HepG2 (cell line): Measurements from ENCODE around the gene CACNA1G. TPM values are rescaled to one million over a fixed set of nuclear protein-coding genes. Genes with fewer than 3 reads are reported as not detected.
A peak's percentile ranks its signal among the peaks of the same experiment; 100 is the strongest.

Experiments
- ATAC-seq: fragments of 200-7000 bp; cut with Tn5 transposase; 3 replicates; pipeline ENCODE4 v1.9.1; 2020; ENCODE audit warnings: mild to moderate bottlenecking, moderate library complexity
- BruUV-seq: library from RNA; stranded (reverse); fragments of 400-500 nt; replicated peaks from 2 replicates; lab custom pipeline; 2021; lab: Mats Ljungman, UMichigan
- CTCF ChIA-PET: fragments of 300-600 bp; formaldehyde crosslinking; extraction: SDS; loops from one replicate; lab custom pipeline; 2021; ENCODE audit warnings: low total read pairs, inconsistent platforms, low intra/inter-chr PET ratio; lab: Yijun Ruan, JAX
- POLR2A ChIA-PET: fragments of 350-600 bp; sonication (Branson Sonifier 250); formaldehyde crosslinking; loops from one replicate; lab custom pipeline; 2020; ENCODE audit warnings: antibody characterized with exemption, inconsistent platforms; lab: Yijun Ruan, JAX
- DNase-seq: peaks from one replicate; pipeline ENCODE4 v3.0.0-alpha.2; 2015; ENCODE audit warnings: low spot score
- FAIRE-seq: peaks from 3 replicates; lab custom pipeline; 2011; peaks lifted over from hg19 to GRCh38; lab: Jason Lieb, UNC
- H2AFZ ChIP-seq: one replicate; pipeline ENCODE4 v1.6.1; 2011; ENCODE audit warnings: low read length, inconsistent platforms
- H3K27ac ChIP-seq: fragments of 300-600 bp; 3 replicates; pipeline ENCODE4 v1.8.0; 2011; ENCODE audit warnings: mixed run types, mild to moderate bottlenecking, mixed read lengths, low read length, inconsistent platforms; ENCODE audit not compliant: insufficient read depth; ENCODE audit errors: extremely low read length
- H3K27me3 ChIP-seq, 2 experiments: fragments of 200-600 bp in 1 of 2; 2 replicates in 1 of 2; 3 replicates in 1 of 2; pipeline versions ENCODE4 v1.6.0 to v1.8.0; 2011; ENCODE audit warnings: low read length in 2 of 2, mild to moderate bottlenecking in 2 of 2, moderate library complexity in 2 of 2, inconsistent platforms in 1 of 2; ENCODE audit not compliant: insufficient read depth in 2 of 2, control insufficient read depth in 1 of 2
- H3K36me3 ChIP-seq, 2 experiments: fragments of 200-600 bp in 1 of 2; replicated peaks in 1 of 2; 2 replicates in 1 of 2; 3 replicates in 1 of 2; pipeline versions ENCODE4 v1.5.1 to v1.8.0; 2011; ENCODE audit warnings: low read length in 2 of 2, inconsistent platforms in 1 of 2; ENCODE audit not compliant: insufficient read depth in 2 of 2, control insufficient read depth in 1 of 2
- H3K4me1 ChIP-seq: 2 replicates; pipeline ENCODE4 v1.5.1; 2012; ENCODE audit warnings: low read length, inconsistent platforms; ENCODE audit not compliant: insufficient read depth
- H3K4me2 ChIP-seq: 2 replicates; pipeline ENCODE4 v1.6.0; 2011; ENCODE audit warnings: low read depth, low read length, inconsistent platforms
- H3K4me3 ChIP-seq, 3 experiments: fragments of 200-600 bp in 1 of 3; sonication (generic), shearing (Covaris generic) in 1 of 3; replicated peaks in 1 of 3; 2 replicates each; pipeline ENCODE4 v1.5.1; 2011 to 2016; ENCODE audit warnings: low read length in 3 of 3, inconsistent platforms in 2 of 3, low read depth in 2 of 3, mild to moderate bottlenecking in 2 of 3, control low read depth in 1 of 3, mixed read lengths in 1 of 3; ENCODE audit not compliant: insufficient read depth in 1 of 3
- H3K79me2 ChIP-seq: one replicate; pipeline ENCODE4 v1.6.1; 2011; ENCODE audit warnings: low read length, inconsistent platforms; ENCODE audit not compliant: insufficient read depth
- H3K9ac ChIP-seq: 2 replicates; pipeline ENCODE4 v1.6.0; 2011; ENCODE audit warnings: mild to moderate bottlenecking, low read depth, low read length, inconsistent platforms; ENCODE audit not compliant: insufficient read depth
- H3K9me3 ChIP-seq: 2 replicates; pipeline ENCODE4 v1.5.1; 2012; ENCODE audit warnings: mild to moderate bottlenecking, low read length
- H4K20me1 ChIP-seq: 2 replicates; pipeline ENCODE4 v1.6.0; 2011; ENCODE audit warnings: inconsistent platforms, mild to moderate bottlenecking, low read length, moderate library complexity; ENCODE audit not compliant: insufficient read depth
- SIN3B ChIP-seq: fragments of 150-350 bp; IDR thresholded peaks from 2 replicates; pipeline ENCODE4 v1.6.1; 2014; ENCODE audit warnings: low read length
- ZFYVE20 ChIP-seq: sonication (generic); formaldehyde crosslinking; IDR thresholded peaks from 2 replicates; pipeline ENCODE4 v1.8.0; 2023; ENCODE audit warnings: low read depth, mild to moderate bottlenecking, moderate library complexity, missing genetic modification reagents, borderline replicate concordance
- WGBS: methylation state at CpG from one replicate; pipeline ENCODE4 v1.1.6; 2017; ENCODE audit warnings: low lambda C conversion rate; 5-methylcytosine and 5-hydroxymethylcytosine counted together
- in situ Hi-C: cut with HindIII; loops from 2 replicates; pipeline ENCODE4 v1.10.0; 2017; ENCODE audit warnings: low pct_unique_long_range_greater_than_20kb; ENCODE audit not compliant: extremely low pct_ligation_motif_present
- intact Hi-C: fragments of 100-400 bp; cut with micrococcal nuclease; formaldehyde crosslinking; loops from one replicate; pipeline ENCODE4 v1.10.0; 2022; ENCODE audit not compliant: unreplicated experiment
- polyA plus RNA-seq, 8 experiments: library from polyadenylated mRNA; depleted of rRNA in 3 of 8; stranded (reverse) in 7 of 8; unstranded in 1 of 8; fragments of >200 nt; fragmentation: Illumina TruSeq in 4 of 8; extraction: Trizol in 4 of 8; gene quantifications; 2 replicates each; pipeline versions ENCODE4 v1.2.1 to v1.2.3, GENCODE V29; 2011 to 2016; ENCODE audit warnings: low read depth in 4 of 8, missing spikeins in 1 of 8, mixed read lengths in 1 of 8; ENCODE audit not compliant: insufficient read depth in 1 of 8
- total RNA-seq, 5 experiments: library from RNA; depleted of rRNA; stranded (reverse); fragments of >200 nt; fragmentation: Illumina TruSeq; extraction: Trizol; gene quantifications; 2 replicates each; pipeline ENCODE4 v1.2.3, GENCODE V29; 2016; ENCODE audit warnings: low read depth in 1 of 5
- TF ChIP-seq, protein P1 (sequence below): sonication (generic); formaldehyde crosslinking; IDR thresholded peaks from 2 replicates; pipeline ENCODE4 v1.8.0; 2022; ENCODE audit warnings: missing genetic modification reagents, mild to moderate bottlenecking, moderate library complexity, borderline replicate concordance
- TF ChIP-seq, protein P2 (sequence below): fragments of 450-650 bp; IDR thresholded peaks from 2 replicates; pipeline ENCODE4 v1.6.1; 2016
- TF ChIP-seq, protein P3 (sequence below): IDR thresholded peaks from 2 replicates; pipeline ENCODE4 v1.6.1; 2016; ENCODE audit warnings: missing compliant biosample characterization, missing genetic modification reagents, borderline replicate concordance
- TF ChIP-seq, protein P4 (sequence below): sonication (generic); formaldehyde crosslinking; IDR thresholded peaks from 2 replicates; pipeline ENCODE4 v1.4.0; 2020; ENCODE audit warnings: mild to moderate bottlenecking, missing genetic modification reagents
- TF ChIP-seq, protein P5 (sequence below): sonication (generic); formaldehyde crosslinking; IDR thresholded peaks from 2 replicates; pipeline ENCODE4 v1.5.1; 2020; ENCODE audit warnings: mild to moderate bottlenecking, missing genetic modification reagents, moderate library complexity
- TF ChIP-seq, protein P6 (sequence below): sonication (generic); formaldehyde crosslinking; conservative IDR thresholded peaks from 2 replicates; pipeline ENCODE4 v1.4.0; 2020; ENCODE audit warnings: missing genetic modification reagents

CACNA1G gene
- total and polyA plus RNA-seq, 2 of the 13 experiments (the other 11 are each of a cell fraction or from before 2014, with no cell fraction given), result 0.02 TPM; not detected in 1

DNA sequence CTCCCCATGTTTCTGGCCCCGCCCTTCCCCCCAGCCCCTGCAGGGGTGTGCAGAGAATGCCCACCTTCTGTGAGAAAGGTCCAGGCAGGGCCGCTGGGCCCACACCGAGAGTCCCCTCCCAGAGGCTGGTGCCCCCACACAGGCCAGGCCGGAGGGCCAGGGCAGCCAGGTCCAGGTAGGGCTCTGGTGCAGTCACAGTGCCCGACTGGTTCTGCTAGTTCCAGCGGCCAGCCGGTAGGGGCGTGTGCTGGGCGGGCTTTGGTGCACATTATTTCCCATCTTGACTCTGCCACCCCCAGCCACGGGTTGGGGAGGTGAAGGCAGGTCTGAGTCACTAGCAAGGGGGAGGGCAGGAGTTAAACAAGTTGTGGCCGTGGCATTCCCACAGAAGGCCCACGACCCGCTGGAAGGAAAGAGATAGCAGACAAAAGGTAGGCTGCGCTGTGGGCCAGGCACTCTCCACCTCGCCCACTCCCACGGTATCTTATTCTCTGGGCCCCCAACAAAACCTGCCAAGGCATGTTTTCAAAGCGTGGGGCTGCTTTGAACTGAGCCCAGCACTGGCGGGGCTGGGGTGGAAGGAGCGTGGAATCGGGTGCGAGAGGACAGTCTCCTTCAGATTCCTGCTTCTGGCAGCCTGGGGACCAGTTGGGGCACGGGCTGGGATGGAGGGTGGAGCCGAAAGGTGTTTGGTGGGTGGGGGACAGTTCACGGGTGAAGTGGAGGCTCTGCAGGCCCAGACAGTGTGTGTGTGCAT, 26.1 kb upstream of the CACNA1G start:
- in situ Hi-C loops (no loop called here), intact Hi-C loops (no loop called here)
- ChIA-PET CTCF (no interaction called here), POLR2A (interaction anchor here (3.1 to 3.8 kb wide), 2 partner anchors 8 to 16 kb away, joined by 14 to 40 read pairs; no protein-coding TSS in a partner anchor)
- no peaks in the 10 kb centered on the region for H3K9me3 ChIP-seq
- no peaks in the 10 kb centered on the region for H3K79me2 ChIP-seq
- no peaks in the 10 kb centered on the region for H3K36me3 ChIP-seq
- no peak overlapping the region; a peak in 1 of 6 replicates for H3K4me3 ChIP-seq
- ATAC-seq (peak; percentile 68), FAIRE-seq (peak; percentile 40), DNase-seq (no peak)
- no peak overlapping the region; the same call in 1 of the 2 replicates for H3K4me2 ChIP-seq
- no peak overlapping the region for H3K27ac ChIP-seq
- H4K20me1 ChIP-seq, result no peaks in the 10 kb centered on the region
- no TSS peak for BruUV-seq
- H3K27me3 ChIP-seq, result peaks cover 5 to 33% of the 10 kb centered on the region in 2 experiments; a peak in 4 of 5 replicates
- no peak overlapping the region for H2AFZ ChIP-seq
- peaks cover 72% of the 10 kb centered on the region for H3K4me1 ChIP-seq
- 67% methylated on average over 18 of the region's 24 CpGs for WGBS
- no peak overlapping the region for H3K9ac ChIP-seq
- TF ChIP-seq ZFYVE20 (no peak), SIN3B (no peak)
- TF ChIP-seq, protein P1, sequence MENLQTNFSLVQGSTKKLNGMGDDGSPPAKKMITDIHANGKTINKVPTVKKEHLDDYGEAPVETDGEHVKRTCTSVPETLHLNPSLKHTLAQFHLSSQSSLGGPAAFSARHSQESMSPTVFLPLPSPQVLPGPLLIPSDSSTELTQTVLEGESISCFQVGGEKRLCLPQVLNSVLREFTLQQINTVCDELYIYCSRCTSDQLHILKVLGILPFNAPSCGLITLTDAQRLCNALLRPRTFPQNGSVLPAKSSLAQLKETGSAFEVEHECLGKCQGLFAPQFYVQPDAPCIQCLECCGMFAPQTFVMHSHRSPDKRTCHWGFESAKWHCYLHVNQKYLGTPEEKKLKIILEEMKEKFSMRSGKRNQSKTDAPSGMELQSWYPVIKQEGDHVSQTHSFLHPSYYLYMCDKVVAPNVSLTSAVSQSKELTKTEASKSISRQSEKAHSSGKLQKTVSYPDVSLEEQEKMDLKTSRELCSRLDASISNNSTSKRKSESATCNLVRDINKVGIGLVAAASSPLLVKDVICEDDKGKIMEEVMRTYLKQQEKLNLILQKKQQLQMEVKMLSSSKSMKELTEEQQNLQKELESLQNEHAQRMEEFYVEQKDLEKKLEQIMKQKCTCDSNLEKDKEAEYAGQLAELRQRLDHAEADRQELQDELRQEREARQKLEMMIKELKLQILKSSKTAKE, result no peak
- TF ChIP-seq, protein P2, sequence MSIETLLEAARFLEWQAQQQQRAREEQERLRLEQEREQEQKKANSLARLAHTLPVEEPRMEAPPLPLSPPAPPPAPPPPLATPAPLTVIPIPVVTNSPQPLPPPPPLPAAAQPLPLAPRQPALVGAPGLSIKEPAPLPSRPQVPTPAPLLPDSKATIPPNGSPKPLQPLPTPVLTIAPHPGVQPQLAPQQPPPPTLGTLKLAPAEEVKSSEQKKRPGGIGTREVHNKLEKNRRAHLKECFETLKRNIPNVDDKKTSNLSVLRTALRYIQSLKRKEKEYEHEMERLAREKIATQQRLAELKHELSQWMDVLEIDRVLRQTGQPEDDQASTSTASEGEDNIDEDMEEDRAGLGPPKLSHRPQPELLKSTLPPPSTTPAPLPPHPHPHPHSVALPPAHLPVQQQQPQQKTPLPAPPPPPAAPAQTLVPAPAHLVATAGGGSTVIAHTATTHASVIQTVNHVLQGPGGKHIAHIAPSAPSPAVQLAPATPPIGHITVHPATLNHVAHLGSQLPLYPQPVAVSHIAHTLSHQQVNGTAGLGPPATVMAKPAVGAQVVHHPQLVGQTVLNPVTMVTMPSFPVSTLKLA, result no peak
- TF ChIP-seq, protein P3, sequence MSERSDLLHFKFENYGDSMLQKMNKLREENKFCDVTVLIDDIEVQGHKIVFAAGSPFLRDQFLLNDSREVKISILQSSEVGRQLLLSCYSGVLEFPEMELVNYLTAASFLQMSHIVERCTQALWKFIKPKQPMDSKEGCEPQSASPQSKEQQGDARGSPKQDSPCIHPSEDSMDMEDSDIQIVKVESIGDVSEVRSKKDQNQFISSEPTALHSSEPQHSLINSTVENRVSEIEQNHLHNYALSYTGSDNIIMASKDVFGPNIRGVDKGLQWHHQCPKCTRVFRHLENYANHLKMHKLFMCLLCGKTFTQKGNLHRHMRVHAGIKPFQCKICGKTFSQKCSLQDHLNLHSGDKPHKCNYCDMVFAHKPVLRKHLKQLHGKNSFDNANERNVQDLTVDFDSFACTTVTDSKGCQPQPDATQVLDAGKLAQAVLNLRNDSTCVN (CRISPR knock-in tag), result no peak
- TF ChIP-seq, protein P4, sequence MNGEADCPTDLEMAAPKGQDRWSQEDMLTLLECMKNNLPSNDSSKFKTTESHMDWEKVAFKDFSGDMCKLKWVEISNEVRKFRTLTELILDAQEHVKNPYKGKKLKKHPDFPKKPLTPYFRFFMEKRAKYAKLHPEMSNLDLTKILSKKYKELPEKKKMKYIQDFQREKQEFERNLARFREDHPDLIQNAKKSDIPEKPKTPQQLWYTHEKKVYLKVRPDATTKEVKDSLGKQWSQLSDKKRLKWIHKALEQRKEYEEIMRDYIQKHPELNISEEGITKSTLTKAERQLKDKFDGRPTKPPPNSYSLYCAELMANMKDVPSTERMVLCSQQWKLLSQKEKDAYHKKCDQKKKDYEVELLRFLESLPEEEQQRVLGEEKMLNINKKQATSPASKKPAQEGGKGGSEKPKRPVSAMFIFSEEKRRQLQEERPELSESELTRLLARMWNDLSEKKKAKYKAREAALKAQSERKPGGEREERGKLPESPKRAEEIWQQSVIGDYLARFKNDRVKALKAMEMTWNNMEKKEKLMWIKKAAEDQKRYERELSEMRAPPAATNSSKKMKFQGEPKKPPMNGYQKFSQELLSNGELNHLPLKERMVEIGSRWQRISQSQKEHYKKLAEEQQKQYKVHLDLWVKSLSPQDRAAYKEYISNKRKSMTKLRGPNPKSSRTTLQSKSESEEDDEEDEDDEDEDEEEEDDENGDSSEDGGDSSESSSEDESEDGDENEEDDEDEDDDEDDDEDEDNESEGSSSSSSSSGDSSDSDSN (CRISPR knock-in tag), result no peak
- TF ChIP-seq, protein P5, sequence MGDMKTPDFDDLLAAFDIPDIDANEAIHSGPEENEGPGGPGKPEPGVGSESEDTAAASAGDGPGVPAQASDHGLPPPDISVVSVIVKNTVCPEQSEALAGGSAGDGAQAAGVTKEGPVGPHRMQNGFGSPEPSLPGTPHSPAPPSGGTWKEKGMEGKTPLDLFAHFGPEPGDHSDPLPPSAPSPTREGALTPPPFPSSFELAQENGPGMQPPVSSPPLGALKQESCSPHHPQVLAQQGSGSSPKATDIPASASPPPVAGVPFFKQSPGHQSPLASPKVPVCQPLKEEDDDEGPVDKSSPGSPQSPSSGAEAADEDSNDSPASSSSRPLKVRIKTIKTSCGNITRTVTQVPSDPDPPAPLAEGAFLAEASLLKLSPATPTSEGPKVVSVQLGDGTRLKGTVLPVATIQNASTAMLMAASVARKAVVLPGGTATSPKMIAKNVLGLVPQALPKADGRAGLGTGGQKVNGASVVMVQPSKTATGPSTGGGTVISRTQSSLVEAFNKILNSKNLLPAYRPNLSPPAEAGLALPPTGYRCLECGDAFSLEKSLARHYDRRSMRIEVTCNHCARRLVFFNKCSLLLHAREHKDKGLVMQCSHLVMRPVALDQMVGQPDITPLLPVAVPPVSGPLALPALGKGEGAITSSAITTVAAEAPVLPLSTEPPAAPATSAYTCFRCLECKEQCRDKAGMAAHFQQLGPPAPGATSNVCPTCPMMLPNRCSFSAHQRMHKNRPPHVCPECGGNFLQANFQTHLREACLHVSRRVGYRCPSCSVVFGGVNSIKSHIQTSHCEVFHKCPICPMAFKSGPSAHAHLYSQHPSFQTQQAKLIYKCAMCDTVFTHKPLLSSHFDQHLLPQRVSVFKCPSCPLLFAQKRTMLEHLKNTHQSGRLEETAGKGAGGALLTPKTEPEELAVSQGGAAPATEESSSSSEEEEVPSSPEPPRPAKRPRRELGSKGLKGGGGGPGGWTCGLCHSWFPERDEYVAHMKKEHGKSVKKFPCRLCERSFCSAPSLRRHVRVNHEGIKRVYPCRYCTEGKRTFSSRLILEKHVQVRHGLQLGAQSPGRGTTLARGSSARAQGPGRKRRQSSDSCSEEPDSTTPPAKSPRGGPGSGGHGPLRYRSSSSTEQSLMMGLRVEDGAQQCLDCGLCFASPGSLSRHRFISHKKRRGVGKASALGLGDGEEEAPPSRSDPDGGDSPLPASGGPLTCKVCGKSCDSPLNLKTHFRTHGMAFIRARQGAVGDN (CRISPR knock-in tag), result peak; percentile 51; the same call in 1 of the 2 replicates
- TF ChIP-seq, protein P6, sequence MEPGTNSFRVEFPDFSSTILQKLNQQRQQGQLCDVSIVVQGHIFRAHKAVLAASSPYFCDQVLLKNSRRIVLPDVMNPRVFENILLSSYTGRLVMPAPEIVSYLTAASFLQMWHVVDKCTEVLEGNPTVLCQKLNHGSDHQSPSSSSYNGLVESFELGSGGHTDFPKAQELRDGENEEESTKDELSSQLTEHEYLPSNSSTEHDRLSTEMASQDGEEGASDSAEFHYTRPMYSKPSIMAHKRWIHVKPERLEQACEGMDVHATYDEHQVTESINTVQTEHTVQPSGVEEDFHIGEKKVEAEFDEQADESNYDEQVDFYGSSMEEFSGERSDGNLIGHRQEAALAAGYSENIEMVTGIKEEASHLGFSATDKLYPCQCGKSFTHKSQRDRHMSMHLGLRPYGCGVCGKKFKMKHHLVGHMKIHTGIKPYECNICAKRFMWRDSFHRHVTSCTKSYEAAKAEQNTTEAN, result no peak
